Measurements from ENCODE around the gene POC1A.

DNA sequence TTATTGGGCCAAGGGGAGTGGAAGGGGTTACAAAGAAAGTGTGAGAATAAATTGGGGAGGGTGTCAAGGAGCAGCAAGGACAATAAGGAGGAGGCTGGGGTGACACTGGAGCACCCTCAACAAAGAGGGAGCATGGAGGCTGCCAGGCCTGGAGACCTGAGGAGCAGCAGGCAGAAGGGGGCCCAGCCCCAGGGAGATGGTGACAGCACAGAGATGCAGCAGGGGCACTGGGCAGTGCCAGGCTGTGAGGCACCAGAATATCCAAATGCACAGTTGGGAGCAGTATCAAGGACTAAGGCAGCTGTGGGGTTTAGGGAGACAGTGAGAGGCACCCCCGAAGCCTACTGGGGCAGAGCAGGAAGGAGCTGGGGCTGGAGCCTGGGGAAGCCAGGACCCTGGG is 24.3 kb upstream of the POC1A start:
- TF ChIP-seq, protein P1, sequence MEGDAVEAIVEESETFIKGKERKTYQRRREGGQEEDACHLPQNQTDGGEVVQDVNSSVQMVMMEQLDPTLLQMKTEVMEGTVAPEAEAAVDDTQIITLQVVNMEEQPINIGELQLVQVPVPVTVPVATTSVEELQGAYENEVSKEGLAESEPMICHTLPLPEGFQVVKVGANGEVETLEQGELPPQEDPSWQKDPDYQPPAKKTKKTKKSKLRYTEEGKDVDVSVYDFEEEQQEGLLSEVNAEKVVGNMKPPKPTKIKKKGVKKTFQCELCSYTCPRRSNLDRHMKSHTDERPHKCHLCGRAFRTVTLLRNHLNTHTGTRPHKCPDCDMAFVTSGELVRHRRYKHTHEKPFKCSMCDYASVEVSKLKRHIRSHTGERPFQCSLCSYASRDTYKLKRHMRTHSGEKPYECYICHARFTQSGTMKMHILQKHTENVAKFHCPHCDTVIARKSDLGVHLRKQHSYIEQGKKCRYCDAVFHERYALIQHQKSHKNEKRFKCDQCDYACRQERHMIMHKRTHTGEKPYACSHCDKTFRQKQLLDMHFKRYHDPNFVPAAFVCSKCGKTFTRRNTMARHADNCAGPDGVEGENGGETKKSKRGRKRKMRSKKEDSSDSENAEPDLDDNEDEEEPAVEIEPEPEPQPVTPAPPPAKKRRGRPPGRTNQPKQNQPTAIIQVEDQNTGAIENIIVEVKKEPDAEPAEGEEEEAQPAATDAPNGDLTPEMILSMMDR (optimal IDR thresholded peaks at IDR 0.05 in 1 of 3, IDR thresholded peaks at IDR 0.05 in 1 of 3, conservative IDR thresholded peaks at IDR 0.05 in 1 of 3; ENCODE audit: extremely low read depth in 1 of 3, insufficient read depth in 2 of 3, low read length in 3 of 3): no peak
- no peak for TF ChIP-seq EZH2 (IDR thresholded peaks at IDR 0.05; ENCODE audit: low read length)

All from keratinocyte (primary cell).